A673 (cell line): Measurements from ENCODE around the gene SAMD3. TPM values are rescaled to one million over a fixed set of nuclear protein-coding genes. Genes with fewer than 3 reads are reported as not detected.
"Not testable (repeated sequence)": the region's sequence is repeated elsewhere in the genome, so short reads cannot be mapped to it uniquely, and the experiment has no call there.

Experiments used
- BruUV-seq: library from RNA; stranded (reverse); fragments of 400-500 nt; replicated peaks from 2 replicates; lab custom pipeline; 2021; lab: Mats Ljungman, UMichigan
- CTCF ChIA-PET: fragments of 300-600 bp; sonication (Branson Sonifier 250); formaldehyde crosslinking; loops from one replicate; lab custom pipeline; 2022; ENCODE audit warnings: antibody characterized with exemption; lab: Charles Lee
- POLR2A ChIA-PET: fragments of 300-600 bp; sonication (Branson Sonifier 250); formaldehyde crosslinking; loops from one replicate; lab custom pipeline; 2022; ENCODE audit warnings: antibody characterized with exemption; ENCODE audit not compliant: low non-redundant PET; lab: Charles Lee
- DNase-seq: peaks from one replicate; pipeline ENCODE4 v3.0.0-alpha.2; 2015; ENCODE audit warnings: low spot score
- H3K27ac ChIP-seq: fragments of 200-600 bp; sonication (generic); 2 replicates; pipeline ENCODE4 v1.5.1; 2016; ENCODE audit warnings: mixed run types, low read depth, mild to moderate bottlenecking, mixed read lengths, antibody characterized with exemption, low read length; ENCODE audit not compliant: poor library complexity, severe bottlenecking
- H3K27me3 ChIP-seq: fragments of 200-600 bp; sonication (generic); replicated peaks from 2 replicates; pipeline ENCODE4 v1.6.1; 2017; ENCODE audit warnings: mixed run types, low read depth, mild to moderate bottlenecking, mixed read lengths, antibody characterized with exemption, low read length; ENCODE audit not compliant: insufficient read depth, poor library complexity
- H3K36me3 ChIP-seq: fragments of 200-600 bp; sonication (generic); 2 replicates; pipeline ENCODE4 v1.6.1; 2016; ENCODE audit warnings: mixed run types, mild to moderate bottlenecking, mixed read lengths, antibody characterized with exemption, low read length; ENCODE audit not compliant: insufficient read depth, poor library complexity, severe bottlenecking
- H3K4me1 ChIP-seq: fragments of 200-600 bp; sonication (generic); 2 replicates; pipeline ENCODE4 v1.6.1; 2017; ENCODE audit warnings: mixed run types, mild to moderate bottlenecking, mixed read lengths, antibody characterized with exemption, low read length; ENCODE audit not compliant: insufficient read depth, poor library complexity, severe bottlenecking
- H3K4me3 ChIP-seq: fragments of 200-600 bp; sonication (generic); 2 replicates; pipeline ENCODE4 v1.5.1; 2016; ENCODE audit warnings: low read depth, mixed run types, mild to moderate bottlenecking, mixed read lengths, low read length; ENCODE audit not compliant: poor library complexity, severe bottlenecking
- H3K9me3 ChIP-seq: fragments of 200-600 bp; sonication (generic); 2 replicates; pipeline ENCODE4 v1.6.1; 2016; ENCODE audit warnings: mixed run types, low read depth, mild to moderate bottlenecking, mixed read lengths, antibody characterized with exemption, low read length; ENCODE audit not compliant: poor library complexity, severe bottlenecking
- CTCF ChIP-seq: fragments of 300-800, 200-600 bp; sonication (generic); conservative IDR thresholded peaks from 2 replicates; pipeline ENCODE4 v1.5.1; 2017; ENCODE audit warnings: low read depth, mild to moderate bottlenecking, antibody characterized with exemption, low read length, moderate library complexity, mixed read lengths
- EZH2 ChIP-seq: fragments of 200-600 bp; sonication (generic); IDR thresholded peaks from 2 replicates; pipeline ENCODE4 v1.6.1; 2017; ENCODE audit warnings: borderline replicate concordance, low read depth, mild to moderate bottlenecking, mixed read lengths, antibody characterized with exemption, low read length; ENCODE audit not compliant: poor library complexity, severe bottlenecking
- intact Hi-C: fragments of 100-400 bp; cut with micrococcal nuclease; formaldehyde crosslinking; loops from one replicate; pipeline ENCODE4 v1.10.0; 2022; ENCODE audit not compliant: unreplicated experiment
- total RNA-seq: library from RNA; stranded (reverse); gene quantifications from 2 replicates; pipeline ENCODE4 v1.2.3, GENCODE V29; 2021

SAMD3 gene
- total RNA-seq, 1 experiment from 2014 or later, result not detected

- H3K27ac ChIP-seq, result no peak overlapping the region
- ChIA-PET POLR2A (no interaction called here), CTCF (no interaction called here)
- intact Hi-C loops, result no loop called here
- no peaks in the 10 kb centered on the region for H3K9me3 ChIP-seq
- H3K4me1 ChIP-seq, result peaks cover 7% of the 10 kb centered on the region
- no peaks in the 10 kb centered on the region for H3K27me3 ChIP-seq
- no TSS peak for BruUV-seq
- H3K36me3 ChIP-seq, result no peaks in the 10 kb centered on the region
- H3K4me3 ChIP-seq, result no peak overlapping the region
- no peak for DNase-seq
- TF ChIP-seq EZH2 (no peak), CTCF (no peak)
These were observed 102.0 kb downstream of the SAMD3 start for GRCh38 chr6:130120731-130121130.

GRCh38 chr6:130119211-130119610 is 103.5 kb downstream of the SAMD3 start:
- Histone ChIP-seq H3K27ac (no peak overlapping the region), H3K36me3 (no peaks in the 10 kb centered on the region), H3K9me3 (no peaks in the 10 kb centered on the region), H3K4me1 (peaks cover 7% of the 10 kb centered on the region), H3K4me3 (no peak overlapping the region), H3K27me3 (no peaks in the 10 kb centered on the region)
- POLR2A ChIA-PET, result no interaction called here
- TF ChIP-seq CTCF (no peak), EZH2 (no peak)
- no TSS peak for BruUV-seq
- no peak for DNase-seq
- intact Hi-C loops, result no loop called here
- CTCF ChIA-PET, result no interaction called here

GRCh38 chr6:130118236-130118635 is 104.5 kb downstream of the SAMD3 start:
- H3K36me3 ChIP-seq, result no peaks in the 10 kb centered on the region
- no peaks in the 10 kb centered on the region for H3K27me3 ChIP-seq
- no peaks in the 10 kb centered on the region for H3K9me3 ChIP-seq
- H3K4me3 ChIP-seq, result no peak overlapping the region
- ChIA-PET POLR2A (no interaction called here), CTCF (no interaction called here)
- no peak overlapping the region for H3K27ac ChIP-seq
- no peak for TF ChIP-seq CTCF
- TF ChIP-seq EZH2, result no peak
- peak; percentile 28 for DNase-seq
- peaks cover 7% of the 10 kb centered on the region for H3K4me1 ChIP-seq
- intact Hi-C loops, result no loop called here
- BruUV-seq, result no TSS peak

GRCh38 chr6:130117187-130117701 is 105.5 kb downstream of the SAMD3 start:
- BruUV-seq, H3K4me3 ChIP-seq, H3K27me3 ChIP-seq, DNase-seq, H3K36me3 ChIP-seq, CTCF ChIA-PET, POLR2A ChIA-PET, H3K9me3 ChIP-seq, intact Hi-C loops, H3K4me1 ChIP-seq, H3K27ac ChIP-seq: not testable (repeated sequence)
